NCI-H526 (cell line): Measurements from ENCODE around the gene CHI3L2.

Experiments used
- DNase-seq, 2 experiments: peaks; one replicate each; lab custom pipeline; 2025; lab: John Stamatoyannopoulos, UW

The CHI3L2 gene

GRCh38 chr1:111251570-111251969 is 24.1 kb downstream of the CHI3L2 start:
- no peak for DNase-seq

GRCh38 chr1:111252786-111253185 is 25.3 kb downstream of the CHI3L2 start:
- DNase-seq: no peak

GRCh38 chr1:111253876-111254275 is 26.4 kb downstream of the CHI3L2 start:
- DNase-seq: no peak

- no peak for DNase-seq
These were observed 29.6 kb downstream of the CHI3L2 start for GRCh38 chr1:111256988-111257658.

- DNase-seq: no peak
These were observed 40.4 kb downstream of the CHI3L2 start for GRCh38 chr1:111267801-111268508.

- DNase-seq: no peak
These were observed 42.4 kb downstream of the CHI3L2 start for GRCh38 chr1:111269825-111270406.

- no peak for DNase-seq
These were observed 43.4 kb downstream of the CHI3L2 start for GRCh38 chr1:111270771-111271463.

- no peak for DNase-seq
These were observed 43.9 kb downstream of the CHI3L2 start for GRCh38 chr1:111271464-111271801.

GRCh38 chr1:111272081-111272480 is 44.6 kb downstream of the CHI3L2 start:
- no peak for DNase-seq

- no peak for DNase-seq
These were observed 47.1 kb downstream of the CHI3L2 start for GRCh38 chr1:111274653-111275052.

GRCh38 chr1:111275079-111275478 is 47.6 kb downstream of the CHI3L2 start:
- no peak for DNase-seq

GRCh38 chr1:111275780-111276433 is 48.4 kb downstream of the CHI3L2 start:
- DNase-seq: peak; percentile 46 to 71

GRCh38 chr1:111279144-111279543 is 51.6 kb downstream of the CHI3L2 start:
- no peak for DNase-seq

GRCh38 chr1:111280267-111280666 is 52.8 kb downstream of the CHI3L2 start:
- no peak for DNase-seq

GRCh38 chr1:111281411-111281810 is 53.9 kb downstream of the CHI3L2 start:
- DNase-seq: no peak

GRCh38 chr1:111283838-111284237 is 56.3 kb downstream of the CHI3L2 start:
- DNase-seq: no peak

- DNase-seq: no peak
These were observed 58.4 kb downstream of the CHI3L2 start for GRCh38 chr1:111285879-111286278.

GRCh38 chr1:111286912-111287311 is 59.4 kb downstream of the CHI3L2 start:
- no peak for DNase-seq

GRCh38 chr1:111289371-111289770 is 61.9 kb downstream of the CHI3L2 start:
- DNase-seq: no peak

- no peak for DNase-seq
These were observed 62.6 kb downstream of the CHI3L2 start for GRCh38 chr1:111290104-111290503.

GRCh38 chr1:111290630-111291029 is 63.1 kb downstream of the CHI3L2 start, which contains the start of gene CHIA:
CHIA (plus strand) TSS chr1:111290851; CDS start chr1:111310468, 19,617 bp downstream.
- no peak for DNase-seq
